ENCODE data around the gene KRTAP5-8.
"Not testable (repeated sequence)": the region's sequence is repeated elsewhere in the genome, so short reads cannot be mapped to it uniquely, and the experiment has no call there.

- not testable (repeated sequence) for TF ChIP-seq CTCF (IDR thresholded peaks at IDR 0.05); POLR2AphosphoS5 (IDR thresholded peaks at IDR 0.05; ENCODE audit: low read depth, low read length); TCF7L2 (IDR thresholded peaks at IDR 0.05; ENCODE audit: low read depth, low read length)
These were observed 2.1 kb downstream of the KRTAP5-8 start for GRCh38 chr11:71539971-71540370.
